ENCODE results near the gene DDX41.

Gene DDX41

DNA sequence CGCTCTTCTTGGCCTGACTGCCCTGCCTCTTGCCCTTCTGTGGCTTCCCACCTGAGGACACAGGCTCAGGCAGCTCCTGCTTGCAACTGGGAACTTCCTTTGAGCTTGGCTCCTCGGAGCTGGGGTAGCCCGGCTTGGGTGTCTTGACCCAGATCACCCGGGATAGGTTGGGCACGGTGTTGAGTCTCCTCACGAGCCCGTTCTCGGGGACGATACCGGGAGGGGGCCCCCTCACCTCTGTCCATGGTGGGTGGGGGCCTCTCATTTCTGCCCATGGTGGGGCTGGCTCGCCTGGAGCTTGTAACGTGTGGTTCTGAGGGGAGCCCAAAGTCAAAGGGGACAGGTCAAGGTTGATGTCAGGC, 7.8 kb upstream of the DDX41 start:
- in situ Hi-C loops (cut with MboI; ENCODE audit: low sequenced_read_pairs, unreplicated experiment) = no loop called here
- DNase-seq (ENCODE audit: low spot score) = no peak
- TF ChIP-seq, protein P1, sequence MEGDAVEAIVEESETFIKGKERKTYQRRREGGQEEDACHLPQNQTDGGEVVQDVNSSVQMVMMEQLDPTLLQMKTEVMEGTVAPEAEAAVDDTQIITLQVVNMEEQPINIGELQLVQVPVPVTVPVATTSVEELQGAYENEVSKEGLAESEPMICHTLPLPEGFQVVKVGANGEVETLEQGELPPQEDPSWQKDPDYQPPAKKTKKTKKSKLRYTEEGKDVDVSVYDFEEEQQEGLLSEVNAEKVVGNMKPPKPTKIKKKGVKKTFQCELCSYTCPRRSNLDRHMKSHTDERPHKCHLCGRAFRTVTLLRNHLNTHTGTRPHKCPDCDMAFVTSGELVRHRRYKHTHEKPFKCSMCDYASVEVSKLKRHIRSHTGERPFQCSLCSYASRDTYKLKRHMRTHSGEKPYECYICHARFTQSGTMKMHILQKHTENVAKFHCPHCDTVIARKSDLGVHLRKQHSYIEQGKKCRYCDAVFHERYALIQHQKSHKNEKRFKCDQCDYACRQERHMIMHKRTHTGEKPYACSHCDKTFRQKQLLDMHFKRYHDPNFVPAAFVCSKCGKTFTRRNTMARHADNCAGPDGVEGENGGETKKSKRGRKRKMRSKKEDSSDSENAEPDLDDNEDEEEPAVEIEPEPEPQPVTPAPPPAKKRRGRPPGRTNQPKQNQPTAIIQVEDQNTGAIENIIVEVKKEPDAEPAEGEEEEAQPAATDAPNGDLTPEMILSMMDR (IDR thresholded peaks at IDR 0.05; ENCODE audit: borderline replicate concordance, control extremely low read depth, extremely low read depth, insufficient read depth, missing control alignments) = no peak

DNA sequence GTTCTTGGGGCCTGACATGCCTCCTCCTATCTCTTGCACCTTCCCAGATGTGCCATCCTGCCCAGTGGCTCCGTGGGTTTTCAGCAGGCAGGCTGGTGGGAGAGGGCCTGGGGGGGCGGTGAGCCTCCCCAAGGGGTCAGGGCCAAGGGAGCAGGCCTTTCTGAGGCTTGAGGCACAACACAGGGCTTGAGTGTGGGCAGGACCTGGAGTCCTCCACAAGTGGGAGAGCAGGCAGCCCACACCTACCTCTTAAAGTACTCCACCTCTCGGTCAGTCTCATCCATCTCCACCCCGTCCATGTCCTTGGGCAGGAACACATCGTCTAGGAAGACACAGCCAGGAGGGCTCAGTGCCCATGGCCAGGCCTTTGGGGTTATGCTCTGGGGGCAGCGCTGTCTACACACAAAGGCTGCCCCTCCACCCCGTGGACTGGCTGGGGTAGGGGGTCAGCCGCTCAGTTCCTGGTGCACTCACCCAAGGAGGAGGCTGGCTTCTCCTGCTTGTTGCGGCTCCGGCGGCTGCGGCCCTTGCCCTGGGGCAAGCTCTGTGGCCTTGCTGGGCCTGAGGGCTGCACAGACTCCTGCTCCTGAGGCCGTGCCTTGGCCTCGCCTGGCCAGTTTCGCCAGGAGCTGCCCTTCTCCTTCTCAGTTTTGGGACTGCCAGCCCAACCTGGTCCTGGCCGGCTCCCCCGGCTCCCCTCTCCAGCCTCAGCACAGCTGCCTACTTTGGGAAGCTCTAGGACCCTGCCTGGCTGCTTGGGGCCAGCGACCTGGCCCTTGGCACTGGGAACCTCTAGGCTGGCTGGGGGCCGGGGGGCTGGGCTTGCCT, 7.2 kb upstream of the DDX41 start:
- in situ Hi-C loops (cut with MboI; ENCODE audit: low sequenced_read_pairs, unreplicated experiment) = no loop called here
- no peak for DNase-seq (ENCODE audit: low spot score)
- TF ChIP-seq, protein P1 (IDR thresholded peaks at IDR 0.05; ENCODE audit: borderline replicate concordance, control extremely low read depth, extremely low read depth, insufficient read depth, missing control alignments) = no peak

DNA sequence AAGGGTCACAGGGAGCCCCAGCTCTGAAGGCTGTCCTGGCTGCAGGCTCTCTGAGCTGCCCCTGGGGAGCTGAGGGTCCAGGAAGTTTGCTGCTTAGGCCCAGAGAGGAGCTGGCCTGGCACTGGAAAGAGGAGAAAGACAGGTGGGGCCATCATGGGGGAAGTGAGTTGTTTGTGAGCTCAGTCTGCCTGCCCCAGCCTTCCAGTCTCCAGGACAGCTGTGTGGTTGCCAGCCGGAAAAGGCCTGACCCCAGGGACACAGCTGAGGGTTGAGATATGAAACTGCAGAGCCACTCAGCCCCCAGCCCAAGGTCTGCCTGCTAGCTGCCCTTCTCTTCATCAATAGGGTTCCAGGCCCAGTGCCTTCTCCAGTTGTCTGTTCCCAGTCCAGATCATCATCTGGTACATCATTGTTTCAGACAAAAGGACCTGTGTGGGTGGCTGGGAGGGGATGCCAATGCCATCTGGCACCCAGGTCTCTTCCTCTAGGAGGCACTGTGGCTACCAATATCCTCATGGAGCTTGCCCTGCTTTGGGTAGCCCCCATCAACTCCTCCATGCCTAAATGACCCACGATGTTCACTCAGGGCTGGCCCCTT, 4.3 kb upstream of the DDX41 start:
- TF ChIP-seq, protein P1 (IDR thresholded peaks at IDR 0.05; ENCODE audit: borderline replicate concordance, control extremely low read depth, extremely low read depth, insufficient read depth, missing control alignments) = no peak
- in situ Hi-C loops (cut with MboI; ENCODE audit: low sequenced_read_pairs, unreplicated experiment) = no loop called here
- DNase-seq (ENCODE audit: low spot score) = no peak

DNA sequence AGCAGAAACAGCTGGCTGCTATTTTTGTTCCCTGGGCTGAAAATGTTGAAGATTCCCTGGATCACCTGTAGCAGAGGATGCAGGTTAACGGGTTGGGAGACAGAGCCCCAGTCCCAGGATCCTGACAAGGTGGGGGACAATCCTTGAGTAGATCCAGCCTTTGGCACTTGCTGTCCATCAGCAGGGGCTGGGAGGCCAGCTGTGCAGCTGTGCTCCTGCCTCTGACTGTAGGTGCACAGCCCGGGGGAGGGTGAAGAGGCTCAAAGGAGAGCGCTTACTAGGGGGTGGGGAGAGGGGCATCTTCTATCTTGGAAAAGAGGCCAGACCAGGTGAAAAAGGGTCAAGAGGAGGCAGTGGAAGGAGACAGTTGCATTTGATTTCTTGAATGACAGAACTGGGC, 3.5 kb upstream of the DDX41 start:
- TF ChIP-seq, protein P1 (IDR thresholded peaks at IDR 0.05; ENCODE audit: borderline replicate concordance, control extremely low read depth, extremely low read depth, insufficient read depth, missing control alignments) = no peak
- no peak for DNase-seq (ENCODE audit: low spot score)
- in situ Hi-C loops (cut with MboI; ENCODE audit: low sequenced_read_pairs, unreplicated experiment) = no loop called here

DNA sequence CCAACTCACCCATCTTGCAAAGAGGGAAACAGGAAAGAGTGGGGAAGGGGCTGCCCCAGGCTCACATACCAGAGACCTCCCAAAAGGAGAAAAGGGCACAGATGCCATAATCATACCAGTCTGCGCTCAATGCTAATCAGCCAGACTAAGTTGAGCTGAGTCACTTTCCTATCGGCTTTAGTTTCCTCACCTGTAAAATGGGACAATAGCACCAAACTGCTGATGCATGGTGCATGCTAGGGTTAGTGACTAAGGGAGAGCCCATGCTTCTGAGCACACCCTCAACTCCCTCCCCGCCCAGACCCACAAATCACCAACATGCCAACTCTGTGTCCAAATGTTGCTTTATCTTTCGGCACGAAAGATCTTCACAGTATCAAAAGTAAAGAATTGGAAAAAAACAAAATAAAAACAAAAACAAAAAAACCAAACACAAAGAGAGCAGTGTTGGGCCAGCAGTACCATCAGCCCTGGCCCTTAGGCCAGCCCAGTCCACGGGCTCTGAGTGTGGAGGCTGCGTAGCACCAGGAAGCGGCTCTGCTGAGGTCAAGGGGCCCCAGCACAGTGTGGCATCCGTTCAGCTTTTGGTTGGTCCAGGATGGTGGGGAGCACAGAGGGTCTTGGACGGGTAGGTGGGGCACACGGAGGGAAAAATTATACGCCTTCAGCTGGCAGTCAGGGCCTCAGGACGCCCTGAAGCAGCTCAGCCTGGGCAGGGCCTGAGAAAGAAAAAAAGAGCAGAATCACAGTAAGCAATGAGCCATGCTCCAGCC, 2.9 kb upstream of the DDX41 start:
- TF ChIP-seq, protein P1 (IDR thresholded peaks at IDR 0.05; ENCODE audit: borderline replicate concordance, control extremely low read depth, extremely low read depth, insufficient read depth, missing control alignments) = no peak
- no peak for DNase-seq (ENCODE audit: low spot score)
- in situ Hi-C loops (cut with MboI; ENCODE audit: low sequenced_read_pairs, unreplicated experiment) = no loop called here

DNA sequence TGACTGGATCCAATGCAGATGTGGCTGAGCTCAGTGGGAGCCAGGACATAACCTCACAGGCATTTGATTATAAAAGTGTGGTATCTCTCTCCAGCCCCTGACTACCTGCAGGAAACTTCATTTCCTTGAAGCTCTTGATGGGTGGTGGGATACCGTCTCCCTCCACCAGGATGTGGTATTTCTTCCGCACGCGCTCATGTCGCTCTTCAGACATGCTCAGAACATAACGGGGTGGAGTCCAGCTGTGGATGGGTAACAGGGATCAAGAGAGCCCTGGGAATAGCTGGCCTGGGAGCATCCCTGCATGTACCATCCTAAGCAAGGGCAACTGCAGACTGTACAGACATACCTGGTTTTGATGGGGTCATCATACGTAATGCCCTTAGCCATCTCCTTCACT, 1.2 kb downstream of the DDX41 start:
- TF ChIP-seq, protein P1 (IDR thresholded peaks at IDR 0.05; ENCODE audit: borderline replicate concordance, control extremely low read depth, extremely low read depth, insufficient read depth, missing control alignments) = no peak
- DNase-seq (ENCODE audit: low spot score) = no peak
- in situ Hi-C loops (cut with MboI; ENCODE audit: low sequenced_read_pairs, unreplicated experiment) = no loop called here
